NCI-H2227 (cell line): ENCODE measurements around the gene CAMTA2.

Experiments
- DNase-seq: peaks from one replicate; lab custom pipeline; 2025; ENCODE audit not compliant: unreplicated experiment; lab: John Stamatoyannopoulos, UW

Gene CAMTA2

DNA sequence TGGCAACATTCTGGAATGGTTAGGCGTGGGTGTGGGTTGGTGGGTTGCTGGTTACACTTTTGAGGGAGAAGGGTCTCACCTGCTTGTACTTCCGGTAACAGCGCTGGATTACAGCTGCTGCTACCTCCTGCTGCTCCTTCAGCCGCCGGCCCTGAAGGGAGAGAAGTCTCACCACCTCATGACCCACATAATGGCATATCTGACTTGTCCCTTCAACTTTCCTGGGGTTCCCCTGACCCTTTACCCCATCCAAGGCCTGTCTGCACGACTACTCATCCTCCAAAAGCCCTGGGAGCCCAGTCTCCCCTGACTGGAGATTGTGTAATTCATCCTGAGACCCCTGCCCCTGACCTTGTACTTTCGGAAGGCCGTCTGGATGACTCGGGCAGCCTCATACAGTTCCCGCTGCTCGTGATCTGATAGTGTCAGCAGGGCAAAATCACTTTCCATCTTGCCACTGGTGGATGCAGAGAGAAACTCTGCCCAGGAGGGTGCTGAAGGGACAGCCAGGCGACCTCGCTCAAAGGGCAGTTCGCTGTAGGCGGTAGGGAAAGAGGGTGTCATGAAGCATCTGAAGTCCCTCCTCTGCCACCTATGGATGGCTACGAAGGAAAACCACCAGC lies 17.8 kb downstream of the CAMTA2 start:
- no peak for DNase-seq

DNA sequence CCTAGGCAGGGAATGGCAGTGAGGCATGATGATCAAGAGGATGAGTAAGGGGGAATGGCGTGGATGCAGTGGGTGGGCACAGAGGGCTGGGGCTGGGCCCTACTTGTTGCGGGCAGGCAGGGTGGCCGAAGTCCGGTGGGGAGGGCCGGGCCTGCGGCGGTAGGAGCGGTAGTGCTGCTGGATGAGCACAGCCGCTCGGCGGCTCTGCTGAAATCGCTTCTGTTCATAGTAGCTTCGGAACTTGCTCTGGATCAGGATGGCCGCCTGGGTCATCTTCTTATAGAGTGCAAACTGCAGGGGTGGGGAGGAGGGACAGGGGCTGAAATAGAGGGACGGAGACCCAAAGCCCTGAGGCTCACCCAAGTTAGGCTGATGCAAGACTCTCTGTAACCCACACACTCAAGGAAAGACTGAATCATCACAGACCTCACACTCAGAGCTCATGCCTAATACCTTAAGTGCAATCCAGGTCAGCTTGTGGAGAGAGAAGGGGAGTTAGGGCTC lies 18.4 kb downstream of the CAMTA2 start:
- DNase-seq: no peak

DNA sequence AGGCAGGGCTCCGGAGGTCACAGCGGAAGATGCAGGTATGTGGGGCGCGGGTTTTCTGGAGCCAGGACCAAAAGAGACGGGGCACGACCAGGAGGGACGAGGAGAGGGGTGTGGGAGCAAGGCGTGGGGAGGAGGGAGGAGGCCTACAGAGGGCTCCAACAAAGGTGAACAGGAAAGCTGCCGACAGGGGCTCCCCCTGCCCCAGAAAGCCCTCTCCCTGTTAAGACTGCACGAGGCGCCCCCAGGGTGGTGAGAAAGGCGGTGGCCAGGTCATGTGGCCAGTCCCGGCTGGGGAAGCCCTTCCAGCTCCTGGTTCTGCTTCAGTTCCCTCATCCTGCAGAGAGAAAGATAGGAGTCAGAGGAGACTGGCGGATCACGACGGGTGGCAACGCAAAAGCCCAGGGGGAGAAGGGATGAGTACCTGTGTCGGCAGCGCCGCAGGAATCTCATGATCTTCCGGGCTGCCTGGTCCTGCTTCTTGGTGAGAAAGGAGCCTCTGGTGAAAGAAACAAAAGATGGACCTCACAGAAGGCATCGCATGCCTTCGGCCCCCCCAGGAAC lies 18.9 kb downstream of the CAMTA2 start:
- DNase-seq: peak; percentile 38

DNA sequence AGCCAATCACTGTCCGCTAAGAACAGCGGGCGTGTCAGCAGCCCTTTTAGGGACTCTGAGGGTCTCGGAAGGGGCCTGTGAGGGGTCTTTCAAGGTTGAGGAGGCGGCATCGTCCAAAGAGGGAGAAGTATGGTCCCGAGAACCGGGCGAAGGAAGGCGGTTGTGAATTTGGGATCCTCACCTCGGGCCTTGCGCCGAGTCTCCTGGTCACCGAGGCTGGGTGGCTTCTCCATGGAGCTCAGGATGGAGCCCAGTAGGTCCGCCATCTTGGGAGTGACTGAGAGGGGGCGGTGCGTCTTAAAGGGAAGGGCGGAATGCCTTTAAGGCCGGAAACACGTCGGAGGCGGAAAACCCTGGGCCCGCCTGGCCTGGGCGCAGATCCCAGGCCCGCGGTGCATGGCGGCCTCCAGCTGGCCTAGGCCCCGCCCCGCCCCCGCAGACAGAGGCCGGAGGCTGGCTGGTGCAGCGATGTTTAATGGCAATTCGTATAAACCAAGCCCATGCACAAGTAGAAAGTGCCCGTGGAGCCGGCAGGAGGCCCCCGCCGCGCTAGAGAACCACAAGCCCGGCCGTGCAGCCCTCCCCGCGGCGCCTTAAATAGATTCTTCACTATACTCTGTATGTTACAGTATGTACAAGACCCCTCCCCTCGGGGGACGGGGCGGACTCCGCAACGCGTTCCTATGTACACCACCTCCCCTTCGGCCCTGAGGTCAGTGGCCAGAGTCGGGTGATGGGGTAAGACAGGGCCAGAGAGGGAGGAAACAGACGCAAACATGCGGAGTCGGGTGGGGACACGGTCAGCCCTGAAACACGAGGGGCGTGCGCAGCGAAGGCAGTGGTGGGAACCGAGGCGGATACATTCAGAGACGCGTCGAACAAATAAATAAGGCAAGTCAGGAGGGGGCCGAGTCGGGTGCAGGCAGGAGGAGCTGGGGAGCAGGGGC lies 19.7 kb downstream of the CAMTA2 start, which contains the start of gene SPAG7:
TSS of gene SPAG7 (minus strand) at position 279 of the 947 bp plus-strand sequence. CDS start at position 266, 13 bp downstream.
- DNase-seq: peak; percentile 92

GRCh38 chr17:4966844-4967538 lies 20.5 kb downstream of the CAMTA2 start:
- peak; percentile 96 for DNase-seq

DNA sequence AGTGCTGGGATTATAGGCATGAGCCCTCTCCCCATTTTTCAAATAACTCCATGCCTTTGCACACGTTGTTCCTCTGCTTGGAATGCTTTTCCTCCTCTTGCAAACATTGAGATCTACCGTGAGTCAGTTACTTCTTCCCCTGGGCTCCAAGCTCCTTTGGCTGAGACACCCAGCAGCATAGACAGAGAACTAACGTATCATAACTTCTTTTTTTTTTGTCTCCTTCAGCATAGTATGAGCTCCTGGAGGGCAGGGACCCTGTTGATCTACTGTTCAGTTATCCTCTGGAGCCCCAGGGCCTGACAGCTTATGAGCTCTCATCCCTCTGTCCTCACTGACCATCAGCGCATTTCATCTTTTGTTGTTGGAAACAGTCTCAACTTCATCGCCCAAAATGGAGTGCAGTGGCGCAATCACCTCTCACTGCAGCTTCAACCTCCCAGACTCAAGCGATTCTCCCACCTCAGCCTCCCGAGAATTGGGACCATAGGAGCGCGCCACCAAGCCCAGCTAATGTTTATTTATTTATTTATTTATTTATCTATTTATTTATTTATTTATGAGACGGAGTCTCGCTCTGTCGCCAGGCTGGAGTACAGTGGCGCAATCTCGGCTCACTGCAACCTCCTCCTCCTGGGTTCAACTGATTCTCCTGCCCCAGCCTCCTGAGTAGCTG lies 22.0 kb downstream of the CAMTA2 start:
- DNase-seq: no peak

GRCh38 chr17:4960279-4960922 lies 27.1 kb downstream of the CAMTA2 start:
- DNase-seq: no peak

DNA sequence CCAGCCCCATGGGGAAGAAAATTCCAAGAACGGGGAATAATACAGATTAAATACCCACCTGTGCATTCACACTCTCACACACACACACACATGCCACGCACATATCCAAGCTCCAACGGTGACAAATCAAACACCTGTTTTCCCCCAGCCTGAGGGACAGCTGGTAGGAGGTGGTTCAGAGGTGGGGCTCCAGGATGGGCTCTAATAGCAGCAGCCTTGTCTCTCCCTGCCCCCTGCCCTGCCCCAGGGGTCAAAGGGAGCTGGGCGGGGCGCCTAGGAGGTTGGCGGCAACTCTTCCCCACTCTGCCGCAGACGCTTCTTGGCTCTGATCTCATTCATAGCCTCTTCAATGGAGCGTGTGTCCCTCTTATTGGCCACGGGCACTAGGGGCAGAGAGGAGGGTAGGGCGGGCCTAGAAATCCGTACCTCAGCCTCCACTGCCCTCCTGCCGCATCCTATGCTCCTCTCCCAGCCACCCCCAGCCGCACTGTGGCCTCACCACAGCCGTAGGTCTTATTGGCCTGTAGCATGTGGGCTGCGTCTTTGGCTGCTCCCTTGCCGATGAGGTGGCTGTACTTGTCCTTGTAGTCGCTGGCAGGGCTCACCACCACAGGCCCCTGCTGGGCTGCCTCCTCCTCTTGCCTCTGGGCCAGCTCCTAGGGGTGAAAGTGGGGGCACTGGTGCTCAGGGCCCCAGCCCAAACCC lies 28.1 kb downstream of the CAMTA2 start:
- DNase-seq: no peak

- no peak for DNase-seq
These were observed 29.4 kb downstream of the CAMTA2 start for GRCh38 chr17:4958102-4958501.

DNA sequence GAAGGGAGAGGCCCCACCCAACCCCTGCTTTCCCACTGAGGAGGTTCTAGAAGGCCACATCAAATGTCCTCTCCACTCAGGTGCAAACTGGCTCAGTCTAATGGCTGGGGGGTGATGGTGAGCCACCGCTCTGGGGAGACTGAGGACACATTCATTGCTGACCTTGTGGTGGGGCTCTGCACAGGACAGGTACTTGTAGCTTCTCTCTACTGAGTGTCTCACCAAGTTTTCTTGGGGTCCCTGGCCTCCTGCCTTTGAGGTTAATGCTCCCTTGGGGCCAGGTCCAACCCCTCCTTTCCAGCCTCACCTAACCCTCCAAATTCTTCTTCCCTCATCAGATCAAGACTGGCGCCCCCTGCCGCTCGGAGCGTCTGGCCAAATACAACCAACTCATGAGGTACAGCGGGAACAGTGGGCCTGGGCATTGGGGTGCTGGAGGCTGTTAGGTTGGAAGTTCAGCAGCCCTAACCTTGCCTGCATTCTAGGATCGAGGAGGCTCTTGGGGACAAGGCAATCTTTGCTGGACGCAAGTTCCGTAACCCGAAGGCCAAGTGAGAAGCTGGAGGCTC lies 30.9 kb downstream of the CAMTA2 start:
- no peak for DNase-seq

- DNase-seq: no peak
These were observed 32.4 kb downstream of the CAMTA2 start for GRCh38 chr17:4955091-4955490.

DNA sequence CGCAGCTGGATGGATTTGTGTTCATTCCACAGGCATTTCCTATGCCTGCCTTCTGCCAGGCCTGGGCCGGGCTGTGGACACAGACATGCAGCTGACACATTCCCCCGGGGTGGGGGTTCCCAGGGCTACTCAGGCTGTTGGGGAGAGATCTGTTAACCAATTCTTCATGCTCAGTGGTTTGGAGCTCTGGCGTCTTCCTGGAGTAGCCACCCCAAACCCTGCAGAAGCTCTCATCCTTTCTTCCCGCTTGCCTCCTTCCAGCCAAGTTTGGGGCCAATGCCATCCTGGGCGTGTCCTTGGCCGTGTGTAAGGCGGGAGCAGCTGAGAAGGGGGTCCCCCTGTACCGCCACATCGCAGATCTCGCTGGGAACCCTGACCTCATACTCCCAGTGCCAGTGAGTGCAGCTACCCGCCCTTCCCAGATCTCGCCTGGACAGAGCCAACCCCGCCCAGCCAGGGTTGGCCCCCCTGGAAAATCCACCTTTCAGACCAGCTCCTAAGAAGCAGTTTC lies 34.0 kb downstream of the CAMTA2 start:
- DNase-seq: no peak

GRCh38 chr17:4951486-4951885 lies 36.0 kb downstream of the CAMTA2 start:
- peak; percentile 21 for DNase-seq

DNA sequence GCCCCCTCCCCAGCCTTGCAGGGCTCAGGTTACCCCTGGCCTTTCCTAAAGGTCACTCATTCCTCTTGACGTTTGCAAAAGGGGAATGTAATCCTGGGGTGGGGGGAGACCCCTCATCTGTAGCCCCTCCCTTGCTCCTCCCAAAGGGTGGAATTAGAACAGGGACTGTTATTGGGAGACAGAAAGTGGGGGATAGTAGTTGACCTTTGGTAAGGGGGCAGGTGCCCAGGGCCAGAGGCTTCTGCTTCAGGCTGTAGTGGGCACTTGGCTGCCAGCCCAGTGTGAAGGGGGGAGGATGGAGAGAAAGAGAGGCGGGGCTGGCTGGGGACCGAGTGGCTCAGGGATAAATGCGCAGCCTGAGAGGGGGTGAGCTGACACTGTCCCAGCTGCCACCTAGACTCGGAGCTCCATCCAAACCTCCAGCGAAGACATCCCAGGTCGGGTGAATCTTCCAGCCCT lies 36.7 kb downstream of the CAMTA2 start, which contains the start of gene ENO3:
TSS of gene ENO3 (plus strand) at position 374 of the 459 bp plus-strand sequence. CDS start 711 bp downstream, outside the sequence.
- DNase-seq: peak; percentile 34

DNA sequence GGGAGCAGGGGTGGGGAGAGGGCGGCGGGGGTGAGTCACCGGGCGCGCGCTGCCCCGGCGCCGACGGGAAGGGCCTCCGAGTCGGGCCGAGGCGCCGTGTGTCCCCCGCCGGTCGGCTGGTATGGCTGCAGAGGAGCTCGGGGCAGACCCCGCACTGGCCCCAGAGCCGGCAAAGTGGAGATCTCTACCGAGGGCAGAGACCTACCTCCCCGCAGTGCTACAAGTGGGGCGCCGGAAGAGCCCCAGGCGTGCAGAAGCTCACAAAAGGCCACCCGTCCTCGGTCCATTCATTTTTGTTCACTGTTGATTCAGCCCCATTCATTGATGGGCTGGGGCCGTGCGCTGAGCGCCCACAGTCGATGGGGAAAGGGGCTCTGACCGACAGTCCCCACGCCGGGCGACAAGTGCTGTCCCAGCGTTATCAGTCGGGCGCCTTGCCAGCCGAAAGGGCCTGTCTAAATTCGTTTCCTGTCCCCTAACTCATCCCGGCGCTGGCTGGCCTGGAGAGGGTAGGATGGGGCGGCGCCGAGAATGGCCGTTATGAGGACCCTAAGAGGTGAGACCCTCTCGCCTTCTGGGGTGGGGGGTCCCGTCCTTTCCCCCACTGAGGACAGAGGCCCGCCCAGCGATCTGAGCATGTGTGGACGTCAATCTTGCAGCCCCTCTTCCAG lies 37.3 kb downstream of the CAMTA2 start:
- DNase-seq: no peak

DNA sequence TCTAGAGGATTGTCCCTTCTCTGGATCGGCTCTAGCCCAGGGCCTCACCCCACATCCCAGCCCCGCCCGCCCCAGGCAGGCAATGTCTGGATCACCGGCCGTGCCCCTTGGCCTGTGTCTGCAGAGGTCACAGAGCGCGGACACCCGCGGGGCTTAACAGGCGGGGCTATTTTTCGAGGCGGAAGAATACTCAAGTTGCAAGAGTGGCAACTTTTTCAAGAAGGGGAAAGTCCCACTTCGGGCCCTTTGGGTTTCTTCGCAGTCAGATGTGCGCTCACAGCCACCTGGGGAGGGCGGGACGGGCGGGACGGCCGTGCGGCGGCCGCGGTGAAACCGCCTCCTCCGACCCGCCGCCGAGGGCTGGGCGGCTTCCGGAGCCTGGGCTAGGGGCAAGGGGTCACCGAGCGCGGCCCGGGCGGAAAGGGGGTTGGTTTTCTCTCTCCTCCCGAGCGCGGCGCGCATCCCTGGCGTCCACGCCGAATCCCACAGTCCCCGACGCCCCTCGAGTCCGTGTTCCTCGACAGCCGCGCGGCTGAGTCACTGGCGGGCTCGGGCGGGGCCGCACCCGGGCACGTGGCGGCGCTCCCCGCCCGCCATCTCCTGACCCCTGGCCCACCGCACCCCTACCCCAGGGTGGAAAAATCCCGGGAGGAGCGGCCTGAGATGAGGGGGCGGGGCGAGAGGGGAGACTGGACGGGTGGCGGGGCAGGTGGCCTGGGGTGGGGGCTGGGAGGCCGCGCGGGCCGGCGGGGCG lies 38.0 kb downstream of the CAMTA2 start:
- DNase-seq: peak; percentile 53

DNA sequence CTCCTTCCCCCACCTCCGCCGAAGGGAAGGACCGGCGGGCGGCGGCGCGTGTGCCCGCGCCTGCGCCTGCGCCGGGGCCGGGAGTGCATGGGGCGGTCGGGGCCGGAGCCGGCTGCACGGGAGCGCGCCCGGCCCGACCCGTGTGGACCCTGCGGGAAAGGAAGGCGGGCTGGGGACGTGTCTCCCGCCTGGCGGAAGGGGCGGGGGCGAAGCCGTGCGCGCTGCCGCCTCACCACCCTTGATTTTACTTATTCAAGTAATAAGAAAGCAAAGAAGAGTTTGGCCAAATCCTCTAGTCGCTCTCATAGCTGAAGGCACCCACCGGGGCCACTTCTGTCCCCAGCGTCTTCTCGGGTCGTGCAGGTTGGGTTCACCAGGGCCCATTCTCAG lies 38.5 kb downstream of the CAMTA2 start:
- peak; percentile 89 for DNase-seq
